DND-41 (cell line): ENCODE measurements around the gene NCAPH2.

Source experiments
- ATAC-seq: fragments of 200-7000 bp; cut with Tn5 transposase; 3 replicates; pipeline ENCODE4 v1.9.1; 2021; ENCODE audit warnings: low read depth; ENCODE audit not compliant: insufficient read depth
- DNase-seq: peaks from one replicate; pipeline ENCODE4 v3.0.0-alpha.2; 2020
- H2AFZ ChIP-seq: 2 replicates; pipeline ENCODE4 v1.6.0; 2012; ENCODE audit warnings: low read depth, low read length
- H3K27ac ChIP-seq: 2 replicates; pipeline ENCODE4 v1.5.1; 2012; ENCODE audit warnings: low read length, inconsistent platforms
- H3K27me3 ChIP-seq: fragments of 200-600 bp; sonication (generic); 2 replicates; pipeline ENCODE4 v1.6.0; 2012; ENCODE audit warnings: low read length, mild to moderate bottlenecking, inconsistent platforms; ENCODE audit not compliant: insufficient read depth, poor library complexity
- H3K36me3 ChIP-seq: 2 replicates; pipeline ENCODE4 v1.5.1; 2012; ENCODE audit warnings: low read length, inconsistent platforms; ENCODE audit not compliant: insufficient read depth
- H3K4me1 ChIP-seq: 2 replicates; pipeline ENCODE4 v1.5.1; 2012; ENCODE audit warnings: mild to moderate bottlenecking, low read length; ENCODE audit not compliant: insufficient read depth
- H3K4me2 ChIP-seq: 2 replicates; pipeline ENCODE4 v1.6.0; 2012; ENCODE audit warnings: mild to moderate bottlenecking, moderate library complexity, low read length, inconsistent platforms; ENCODE audit not compliant: insufficient read depth
- H3K4me3 ChIP-seq, 2 experiments: fragments of 200-600 bp in 1 of 2; shearing (Covaris generic) in 1 of 2; 2 replicates each; pipeline ENCODE4 v1.5.1; 2012 to 2016; ENCODE audit warnings: inconsistent platforms in 2 of 2, low read length in 2 of 2, mild to moderate bottlenecking in 2 of 2, low read depth in 1 of 2, moderate library complexity in 1 of 2
- H3K79me2 ChIP-seq: 2 replicates; pipeline ENCODE4 v1.6.0; 2012; ENCODE audit warnings: low read length, inconsistent platforms; ENCODE audit not compliant: insufficient read depth
- H3K9ac ChIP-seq: 2 replicates; pipeline ENCODE4 v1.6.0; 2012; ENCODE audit warnings: low read depth, mild to moderate bottlenecking, inconsistent platforms, low read length, moderate library complexity
- H3K9me3 ChIP-seq: 2 replicates; pipeline ENCODE4 v1.5.1; 2012; ENCODE audit warnings: low read length, moderate library complexity, mild to moderate bottlenecking, inconsistent platforms; ENCODE audit not compliant: insufficient read depth, severe bottlenecking
- H4K20me1 ChIP-seq: 2 replicates; pipeline ENCODE4 v1.6.0; 2012; ENCODE audit warnings: low read length; ENCODE audit not compliant: insufficient read depth
- CTCF ChIP-seq: IDR thresholded peaks from 2 replicates; pipeline ENCODE4 v1.5.1; 2012; ENCODE audit warnings: borderline replicate concordance, low read length, moderate library complexity, mild to moderate bottlenecking; ENCODE audit not compliant: poor library complexity, severe bottlenecking; ENCODE audit errors: extremely low read depth
- EZH2 ChIP-seq: IDR thresholded peaks from 3 replicates; pipeline ENCODE4 v1.6.1; 2012; ENCODE audit warnings: borderline replicate concordance, low read depth, mild to moderate bottlenecking, moderate library complexity, low read length, inconsistent platforms; ENCODE audit not compliant: severe bottlenecking

Gene NCAPH2

GRCh38 chr22:50544078-50544745 is 36.2 kb downstream of the NCAPH2 start:
- Histone ChIP-seq H3K4me3 (no peak overlapping the region), H3K4me1 (peaks cover 21% of the 10 kb centered on the region), H3K27ac (no peak overlapping the region), H3K36me3 (no peaks in the 10 kb centered on the region), H3K4me2 (peak overlapping the region; percentile 47), H3K79me2 (no peaks in the 10 kb centered on the region), H4K20me1 (peaks cover 7% of the 10 kb centered on the region), H3K27me3 (peaks cover 13% of the 10 kb centered on the region), H3K9me3 (no peaks in the 10 kb centered on the region), H2AFZ (no peak overlapping the region), H3K9ac (no peak overlapping the region)
- DNase-seq: peak; percentile 73
- ATAC-seq: peak; percentile 86
- peak; percentile 9 for TF ChIP-seq EZH2
- peak; percentile 61 for TF ChIP-seq CTCF

GRCh38 chr22:50544746-50545253 is 36.8 kb downstream of the NCAPH2 start:
- TF ChIP-seq CTCF: no peak
- no peak for TF ChIP-seq EZH2
- Histone ChIP-seq H3K27me3 (peaks cover 13% of the 10 kb centered on the region), H3K4me2 (peak overlapping the region; percentile 47), H3K79me2 (no peaks in the 10 kb centered on the region), H3K9ac (no peak overlapping the region), H3K4me1 (peaks cover 21% of the 10 kb centered on the region), H2AFZ (no peak overlapping the region), H3K27ac (no peak overlapping the region), H3K36me3 (no peaks in the 10 kb centered on the region), H3K4me3 (no peak overlapping the region), H3K9me3 (no peaks in the 10 kb centered on the region), H4K20me1 (peaks cover 7% of the 10 kb centered on the region)
- DNase-seq (peak; percentile 37), ATAC-seq (peak; percentile 29; the same call in 1 of the 3 replicates)

GRCh38 chr22:50545522-50546325 is 37.7 kb downstream of the NCAPH2 start, which contains the start of gene KLHDC7B:
TSS of gene KLHDC7B (plus strand) at chr22:50545899. CDS start at chr22:50546244, 345 bp downstream.
- H3K9me3 ChIP-seq: no peaks in the 10 kb centered on the region
- H4K20me1 ChIP-seq: peaks cover 7% of the 10 kb centered on the region
- H3K27ac ChIP-seq: no peak within 1 kb of the TSS
- ATAC-seq (peak; percentile 65), DNase-seq (peak; percentile 60)
- peak within 1 kb of the TSS; percentile 47; the same call in 1 of the 2 replicates for H3K4me2 ChIP-seq
- H3K36me3 ChIP-seq: no peaks in the 10 kb centered on the region
- H3K79me2 ChIP-seq: no peaks in the 10 kb centered on the region
- no peak within 1 kb of the TSS for H2AFZ ChIP-seq
- TF ChIP-seq CTCF (peak; percentile 30), EZH2 (no peak)
- peaks cover 21% of the 10 kb centered on the region for H3K4me1 ChIP-seq
- H3K4me3 ChIP-seq: no peak within 1 kb of the TSS
- H3K27me3 ChIP-seq: peaks cover 13% of the 10 kb centered on the region
- H3K9ac ChIP-seq: no peak within 1 kb of the TSS
